K562 (cell line): ENCODE data around the gene ADAM15. TPM values are rescaled to one million over a fixed set of nuclear protein-coding genes. Genes with fewer than 3 reads are reported as not detected.
A peak's percentile ranks its signal among the peaks of the same experiment; 100 is the strongest.

Source experiments
- ATAC-seq: fragments of 200-7000 bp; cut with Tn5 transposase; 3 replicates; pipeline ENCODE4 v1.9.1; 2020; ENCODE audit warnings: moderate library complexity
- BruUV-seq: library from RNA; stranded (reverse); fragments of 400-500 nt; replicated peaks from 2 replicates; lab custom pipeline; 2021; lab: Mats Ljungman, UMichigan
- CTCF ChIA-PET: fragments of 300-600 bp; formaldehyde crosslinking; extraction: SDS; loops from one replicate; lab custom pipeline; 2021; ENCODE audit warnings: low intra/inter-chr PET ratio; lab: Yijun Ruan, JAX
- POLR2A ChIA-PET: fragments of 300-600, 350-650 bp; sonication (Branson Sonifier 250); formaldehyde crosslinking; extraction: SDS; loops from one replicate; lab custom pipeline; 2021; ENCODE audit warnings: antibody characterized with exemption, inconsistent platforms; lab: Yijun Ruan, JAX
- DNase-seq, 4 experiments: peaks; one replicate each; pipeline versions ENCODE4 v3.0.0 to v3.0.0-alpha.2; 2011 to 2018; ENCODE audit warnings: low spot score in 3 of 4, mixed read lengths in 3 of 4; ENCODE audit errors: extremely low read depth in 1 of 4
- FAIRE-seq: peaks from 2 replicates; lab custom pipeline; 2011; peaks lifted over from hg19 to GRCh38; lab: Jason Lieb, UNC
- H2AFZ ChIP-seq: 2 replicates; pipeline ENCODE4 v1.6.0; 2011; ENCODE audit warnings: low read depth, low read length, control low read depth, inconsistent platforms
- H3K27ac ChIP-seq: fragments of 200-600 bp; 3 replicates; pipeline ENCODE4 v1.8.0; 2011; ENCODE audit warnings: low read depth, mild to moderate bottlenecking, control low read depth, inconsistent platforms, low read length, moderate library complexity, mixed read lengths; ENCODE audit errors: extremely low read depth
- H3K27me3 ChIP-seq, 2 experiments: fragments of 300-600 bp in 1 of 2; 2 replicates in 1 of 2; 3 replicates in 1 of 2; pipeline versions ENCODE4 v1.6.0 to v1.8.0; 2011; ENCODE audit warnings: inconsistent platforms in 2 of 2, low read length in 2 of 2, mild to moderate bottlenecking in 1 of 2, mixed read lengths in 1 of 2, moderate library complexity in 1 of 2; ENCODE audit not compliant: control insufficient read depth in 2 of 2, insufficient read depth in 2 of 2
- H3K36me3 ChIP-seq: fragments of 300-600 bp; 3 replicates; pipeline ENCODE4 v1.8.0; 2011; ENCODE audit warnings: mild to moderate bottlenecking, low read length, inconsistent platforms; ENCODE audit not compliant: control insufficient read depth, insufficient read depth
- H3K4me1 ChIP-seq, 2 experiments: fragments of 200-600 bp in 1 of 2; replicated peaks in 1 of 2; 2 replicates in 1 of 2; 3 replicates in 1 of 2; pipeline versions ENCODE4 v1.5.1 to v1.8.0; 2011; ENCODE audit warnings: inconsistent platforms in 2 of 2, low read length in 2 of 2, mild to moderate bottlenecking in 1 of 2, mixed read lengths in 1 of 2, moderate library complexity in 1 of 2; ENCODE audit not compliant: control insufficient read depth in 2 of 2, insufficient read depth in 2 of 2
- H3K4me2 ChIP-seq: 2 replicates; pipeline ENCODE4 v1.6.1; 2011; ENCODE audit warnings: low read length, control low read depth, inconsistent platforms, mixed read lengths; ENCODE audit not compliant: insufficient read depth
- H3K4me3 ChIP-seq: fragments of 200-600 bp; sonication (generic), shearing (Covaris generic); 2 replicates; pipeline ENCODE4 v1.5.1; 2016; ENCODE audit warnings: control low read depth, inconsistent platforms
- H3K79me2 ChIP-seq: fragments of 200-600 bp; 3 replicates; pipeline ENCODE4 v1.8.0; 2011; ENCODE audit warnings: low read length, inconsistent platforms; ENCODE audit not compliant: control insufficient read depth, insufficient read depth
- H3K9ac ChIP-seq, 2 experiments: 2 replicates each; pipeline versions ENCODE4 v1.6.0 to v1.6.1; 2011; ENCODE audit warnings: low read depth in 2 of 2, low read length in 2 of 2, control low read depth in 1 of 2, inconsistent platforms in 1 of 2, mild to moderate bottlenecking in 1 of 2, mixed read lengths in 1 of 2; ENCODE audit not compliant: insufficient read depth in 1 of 2
- H3K9me1 ChIP-seq: one replicate; pipeline ENCODE4 v1.6.0; 2011; ENCODE audit warnings: inconsistent platforms, mild to moderate bottlenecking, low read length, moderate library complexity; ENCODE audit not compliant: control insufficient read depth, insufficient read depth
- H3K9me3 ChIP-seq: replicated peaks from 2 replicates; pipeline ENCODE4 v1.5.1; 2011; ENCODE audit warnings: low read depth, low read length, inconsistent platforms; ENCODE audit not compliant: control insufficient read depth, insufficient read depth
- H4K20me1 ChIP-seq: replicated peaks from 2 replicates; pipeline ENCODE4 v1.6.1; 2011; ENCODE audit warnings: low read length, inconsistent platforms, mixed read lengths; ENCODE audit not compliant: control insufficient read depth, insufficient read depth
- HNRNPL ChIP-seq: fragments of 200-400 bp; formaldehyde crosslinking; IDR thresholded peaks from 2 replicates; pipeline ENCODE4 v1.6.1; 2017; ENCODE audit warnings: low read depth, mild to moderate bottlenecking, low read length
- POLR2G ChIP-seq: fragments of 200-400 bp; formaldehyde crosslinking; IDR thresholded peaks from 2 replicates; pipeline ENCODE4 v1.6.1; 2017; ENCODE audit warnings: low read depth, mild to moderate bottlenecking, antibody characterized with exemption, low read length, moderate library complexity
- ZNF408 ChIP-seq: fragments of 250-450 bp; sonication (Bioruptor Pico); IDR thresholded peaks from 2 replicates; pipeline ENCODE4 v1.4.0; 2020; ENCODE audit warnings: low read depth, mild to moderate bottlenecking, moderate library complexity
- WGBS: fragments of 100-300 bp; shearing (Covaris generic); methylation state at CpG from one replicate; pipeline ENCODE4 v1.1.6; 2016; ENCODE audit warnings: low coverage, mixed read lengths; ENCODE audit not compliant: insufficient coverage; ENCODE audit errors: missing lambda C conversion rate; 5-methylcytosine and 5-hydroxymethylcytosine counted together
- in situ Hi-C: fragments of 300-500 bp; cut with MboI; formaldehyde crosslinking; loops from 4 replicates; pipeline ENCODE4 v1.15.0; 2018; ENCODE audit warnings: inconsistent platforms, mixed read lengths
- intact Hi-C: fragments of 100-400 bp; cut with micrococcal nuclease; formaldehyde crosslinking; loops from 2 replicates; pipeline ENCODE4 v1.14.2; 2022
- polyA plus RNA-seq, 8 experiments: library from polyadenylated mRNA; depleted of rRNA in 4 of 8; stranded (reverse) in 5 of 8; unstranded in 3 of 8; fragments of >200 nt; fragmentation: Nextera tagmentation in 2 of 8; fragmentation: Illumina TruSeq in 1 of 8; extraction: Ambion mirVana in 2 of 8; extraction: Trizol in 1 of 8; gene quantifications; 2 replicates each; pipeline versions ENCODE4 v1.2.1 to v1.2.3, GENCODE V29; 2011 to 2014; ENCODE audit warnings: inconsistent platforms in 1 of 8, missing spikeins in 1 of 8
- total RNA-seq, 7 experiments: library from RNA; depleted of rRNA in 6 of 7; stranded (reverse); fragments of >200 nt in 6 of 7; fragmentation: Illumina TruSeq in 2 of 7; extraction: Trizol in 2 of 7; gene quantifications; 2 replicates each; pipeline versions ENCODE4 v1.2.1 to v1.2.3, GENCODE V29; 2011 to 2021; ENCODE audit warnings: low replicate concordance in 1 of 7

The ADAM15 gene
- total and polyA plus RNA-seq, 9 of the 15 experiments (the other 6 are each of a cell fraction or from before 2014, with no cell fraction given) = 0.69 to 72.3 (median 32.8) TPM

DNA sequence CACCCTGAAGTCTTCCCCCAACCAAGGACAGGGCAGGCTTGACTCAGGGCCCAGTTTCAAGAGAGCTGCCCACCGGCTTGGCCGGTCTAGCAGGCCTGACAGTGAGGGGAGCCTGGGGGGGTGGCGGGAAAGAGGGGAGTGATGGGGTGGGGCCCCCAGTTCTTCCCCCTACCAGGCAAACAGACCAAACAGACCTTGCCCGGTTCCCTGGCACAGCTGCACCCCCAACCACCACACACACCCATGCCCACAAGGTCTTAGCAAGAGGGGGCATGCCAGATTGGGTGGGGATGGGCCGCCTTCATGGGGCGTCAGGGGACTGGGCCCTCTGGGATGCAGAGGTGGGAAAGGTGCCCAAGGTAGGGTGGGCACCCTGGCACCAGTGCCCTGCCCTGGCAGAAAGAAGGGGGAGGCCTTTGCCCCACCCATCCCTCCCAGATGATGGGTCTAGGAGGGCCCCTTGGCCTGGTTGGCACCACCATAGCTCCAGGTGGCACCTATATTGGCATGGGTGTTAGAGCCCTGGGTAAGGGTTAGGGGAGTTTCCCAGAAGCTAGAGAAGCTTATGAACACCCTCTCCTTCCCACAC lies 39.6 kb upstream of the ADAM15 start:
- Histone ChIP-seq H3K9ac (peak overlapping the region in 1 of 2 experiments; percentile 85; a peak in 1 of 4 replicates), H3K36me3 (peaks cover 74% of the 10 kb centered on the region; the same call in 2 of the 3 replicates), H3K4me3 (no peak overlapping the region), H3K27me3 (no peaks in the 10 kb centered on the region), H3K27ac (peak overlapping the region; percentile 51; the same call in 1 of the 3 replicates), H3K9me3 (no peaks in the 10 kb centered on the region), H3K79me2 (peaks cover 71% of the 10 kb centered on the region), H2AFZ (no peak overlapping the region), H3K4me2 (peak overlapping the region; percentile 19; the same call in 1 of the 2 replicates), H3K4me1 (peaks cover 73 to 91% of the 10 kb centered on the region in 2 experiments)
- CTCF ChIA-PET = no interaction called here
- no CpG with 5 or more reads among the region's 6 CpGs for WGBS
- in situ Hi-C loops = no loop called here
- no peak for DNase-seq
- BruUV-seq = no TSS peak
- ATAC-seq = no peak
- TF ChIP-seq ZNF408 (CRISPR knock-in tag) = no peak
- peak; percentile 56; the same call in 1 of the 2 replicates for TF ChIP-seq POLR2G
- peak; percentile 80 for TF ChIP-seq HNRNPL
- TF ChIP-seq, all 486 proteins: peak for 2
- POLR2A ChIA-PET = interaction anchor here (0.7 to 1.3 kb wide), 5 partner anchors 18 to 75 kb away, joined by 3 to 5 read pairs (median 4); partner anchors contain the start of genes ADAM15, LENEP and PMVK
- Histone ChIP-seq H4K20me1 (no peaks in the 10 kb centered on the region; the same call in 1 of the 2 replicates), H3K9me1 (no peaks in the 10 kb centered on the region)
- no peak for FAIRE-seq
- intact Hi-C loops = no loop called here
